Adrenal gland (tissue), 12 donors: Measurements from ENCODE around the gene USE1. TPM values are rescaled to one million over a fixed set of nuclear protein-coding genes. Genes with fewer than 3 reads are reported as not detected.

Experiments used
- DNase-seq, 7 donors: peaks; one replicate each; pipeline ENCODE4 v3.0.0-alpha.2; 2019 to 2020
- H3K27ac ChIP-seq, 5 donors: fragments of 200-600 bp; sonication (generic) in 4 of 5; 1 replicate in 3 of 5; 2 replicates in 2 of 5; pipeline versions ENCODE4 v1.5.1 to v1.8.0; 2016 to 2020; ENCODE audit warnings: mild to moderate bottlenecking in 1 of 5
- H3K27me3 ChIP-seq: fragments of 200-600 bp; 2 replicates; pipeline ENCODE4 v1.8.0; 2021
- H3K36me3 ChIP-seq, 2 donors: fragments of 200-600 bp; replicated peaks in 1 of 2; 1 replicate in 1 of 2; 2 replicates in 1 of 2; pipeline versions ENCODE4 v1.5.1 to v1.8.0; 2018 to 2022
- H3K4me1 ChIP-seq, 2 donors: fragments of 200-600 bp; replicated peaks in 1 of 2; 1 replicate in 1 of 2; 2 replicates in 1 of 2; pipeline versions ENCODE4 v1.5.1 to v1.8.0; 2018 to 2021
- H3K4me3 ChIP-seq, 4 donors: fragments of 200-600 bp; sonication (generic) in 3 of 4; one replicate each; pipeline ENCODE4 v1.5.1; 2016 to 2018
- H3K9me3 ChIP-seq, 3 donors: fragments of 200-600 bp; sonication (generic) in 1 of 3; replicated peaks in 1 of 3; 1 replicate in 2 of 3; 2 replicates in 1 of 3; pipeline versions ENCODE4 v1.5.1 to v1.8.0; 2016 to 2021
- CTCF ChIP-seq, 6 experiments: fragments of 450-650 bp in 4 of 6; fragments of 200-600 bp in 2 of 6; sonication (generic) in 1 of 6; IDR thresholded peaks; 1 replicate in 5 of 6; 2 replicates in 1 of 6; pipeline versions ENCODE4 v1.5.1 to v1.8.0; 2016 to 2021; ENCODE audit warnings: antibody characterized with exemption in 6 of 6, mild to moderate bottlenecking in 2 of 6, moderate library complexity in 1 of 6
- POLR2A ChIP-seq, 2 donors: fragments of 450-650 bp; IDR thresholded peaks; one replicate each; pipeline ENCODE4 v1.6.1; 2017; ENCODE audit warnings: antibody characterized with exemption in 2 of 2, mild to moderate bottlenecking in 2 of 2, moderate library complexity in 1 of 2
- WGBS, 4 donors: extraction: QIAGEN DNeasy Blood & Tissue Kit in 2 of 4; methylation state at CpG; one replicate each; pipeline versions ENCODE4 v1.1.5 to v1.1.7; 2013 to 2017; 5-methylcytosine and 5-hydroxymethylcytosine counted together
- intact Hi-C, 2 donors: fragments of 100-400 bp; cut with DNase I; formaldehyde crosslinking; loops; one replicate each; pipeline versions ENCODE4 v1.14.1 to v1.15.0; 2022 to 2023
- polyA plus RNA-seq, 3 donors: library from polyadenylated mRNA; stranded (reverse); fragments of 200-250 nt in 2 of 3; fragments of 350-450 nt in 1 of 3; fragmentation: Illumina TruSeq in 1 of 3; extraction: RNeasy Lipid Tissue Mini Kit (QIAGEN cat#74804) in 1 of 3; gene quantifications; one replicate each; pipeline ENCODE4 v1.2.3, GENCODE V29; 2013 to 2014
- total RNA-seq, 9 donors: library from RNA; depleted of rRNA in 4 of 9; stranded (reverse); fragments of >200 nt in 4 of 9; fragments of 120-200 nt in 1 of 9; fragmentation: NEBNext Ultra II Directional in 1 of 9; extraction: Animal tissue kit (Norgen Biotek cat#: 25700) in 1 of 9; gene quantifications; one replicate each; pipeline versions ENCODE4 v1.1.0 to v1.2.4, GENCODE V29; 2013 to 2023
- donor health status: healthy with polysubstance abuse.
- donor health status: Bipolar disorder and iron deficiency.
- donor health status: DM: yes; HTN: yes; CAD: no.
- donor health status: DM: no; HTN: no; CAD: no.
- donor health status: DM: no; HTN: no; CAD: no.
- donor health status: DM: yes; HTN: yes; CAD: no.

The USE1 gene
- total and polyA plus RNA-seq, 12 donors, result 23.7 to 87.8 (median 44.7) TPM

DNA sequence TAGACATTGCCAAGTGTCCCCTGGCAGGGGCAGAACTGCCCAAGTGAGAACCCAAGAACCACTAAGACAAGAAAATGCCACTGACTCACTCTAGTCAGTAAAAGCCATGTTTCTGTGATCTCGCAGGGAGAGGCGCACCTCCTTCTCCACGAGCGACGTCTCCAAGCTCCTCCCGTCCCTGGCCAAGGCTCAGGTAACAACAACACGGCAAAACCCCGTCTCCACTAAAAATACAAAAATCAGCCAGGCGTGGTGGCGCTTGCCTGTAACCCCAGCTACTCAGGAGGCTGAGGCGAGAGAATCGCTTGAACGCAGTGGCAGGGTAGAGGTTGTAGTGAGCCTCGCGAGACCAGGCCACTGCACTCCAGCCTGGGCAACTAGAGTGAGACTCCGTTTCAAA is 17.5 kb upstream of the USE1 start:
- intact Hi-C loops, result no loop called here
- Histone ChIP-seq H3K36me3 (peaks cover 0 to 81% of the 10 kb centered on the region in 2 donors), H3K4me1 (no peaks in the 10 kb centered on the region), H3K27me3 (no peaks in the 10 kb centered on the region), H3K9me3 (no peaks in the 10 kb centered on the region), H3K4me3 (no peak overlapping the region), H3K27ac (no peak overlapping the region)
- 94 to 96% (median 95%) methylated on average over 16 of the region's 16 CpGs for WGBS, 4 donors
- TF ChIP-seq POLR2A (IDR thresholded peaks at IDR 0.05) (no peak), CTCF (IDR thresholded peaks at IDR 0.05) (no peak)
- DNase-seq, result no peak

- WGBS, 4 donors, result 85 to 93% (median 86%) methylated on average over 13 to 16 of the region's 16 CpGs
- DNase-seq, result no peak
- intact Hi-C loops, result loop anchor here in 1 of 2 donors (10.0 kb wide), 1 partner anchor 84 kb away; the partner anchor contains the start of gene ANKLE1
- no peak overlapping the region for H3K4me3 ChIP-seq
- H3K27me3 ChIP-seq, result no peaks in the 10 kb centered on the region
- no peak overlapping the region for H3K27ac ChIP-seq
- H3K36me3 ChIP-seq, result peaks cover 0 to 70% of the 10 kb centered on the region in 2 donors
- no peaks in the 10 kb centered on the region for H3K4me1 ChIP-seq
- H3K9me3 ChIP-seq, result no peaks in the 10 kb centered on the region
- TF ChIP-seq CTCF (IDR thresholded peaks at IDR 0.05) (no peak), POLR2A (IDR thresholded peaks at IDR 0.05) (no peak)
Measured at GRCh38 chr19:17200408-17201079, 14.6 kb upstream of the USE1 start.

GRCh38 chr19:17202249-17202648 is 12.9 kb upstream of the USE1 start:
- Histone ChIP-seq H3K27ac (no peak overlapping the region), H3K4me3 (no peak overlapping the region), H3K27me3 (no peaks in the 10 kb centered on the region), H3K36me3 (peaks cover 0 to 82% of the 10 kb centered on the region in 2 donors), H3K4me1 (no peaks in the 10 kb centered on the region), H3K9me3 (no peaks in the 10 kb centered on the region)
- WGBS, 4 donors, result 85 to 90% (median 88%) methylated on average over 8 to 9 of the region's 9 CpGs
- no peak for TF ChIP-seq CTCF (IDR thresholded peaks at IDR 0.05)
- TF ChIP-seq POLR2A (IDR thresholded peaks at IDR 0.05), result no peak
- peak in 1 of 7 donors; percentile 26 for DNase-seq
- intact Hi-C loops, result loop anchor here in 1 of 2 donors (10.0 kb wide), 1 partner anchor 83 kb away; the partner anchor contains the start of gene ANKLE1

DNA sequence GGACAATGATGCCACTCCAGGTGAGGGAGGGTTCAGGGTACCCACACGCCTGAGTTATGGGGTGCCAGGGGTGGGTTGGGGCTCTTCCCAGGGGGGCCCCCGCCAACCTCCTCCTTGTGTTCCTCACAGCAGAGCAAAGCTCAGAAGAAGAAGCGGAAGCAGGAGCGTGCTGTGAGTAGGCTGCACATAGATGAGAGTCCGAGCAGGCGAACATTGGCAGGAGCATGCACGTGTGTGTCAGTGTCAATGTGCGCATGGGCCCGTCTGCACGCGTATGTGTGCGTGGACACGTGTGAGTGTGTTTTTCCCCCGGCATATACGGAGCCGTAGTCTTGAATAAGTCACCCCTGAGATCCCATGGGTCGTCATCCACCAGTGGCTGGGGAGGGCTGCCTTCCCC is 12.4 kb upstream of the USE1 start:
- no peak for DNase-seq
- intact Hi-C loops, result loop anchor here in 1 of 2 donors (10.0 kb wide), 1 partner anchor 82 kb away; the partner anchor contains the start of gene ANKLE1
- H3K36me3 ChIP-seq, result peaks cover 0 to 79% of the 10 kb centered on the region in 2 donors
- WGBS, 4 donors, result 86 to 94% (median 91%) methylated on average over 17 of the region's 17 CpGs
- no peaks in the 10 kb centered on the region for H3K4me1 ChIP-seq
- no peaks in the 10 kb centered on the region for H3K9me3 ChIP-seq
- no peak overlapping the region for H3K27ac ChIP-seq
- H3K27me3 ChIP-seq, result no peaks in the 10 kb centered on the region
- TF ChIP-seq POLR2A (IDR thresholded peaks at IDR 0.05), result no peak
- TF ChIP-seq CTCF (IDR thresholded peaks at IDR 0.05), result no peak
- H3K4me3 ChIP-seq, result no peak overlapping the region
